HepG2 (cell line): Measurements from ENCODE around the gene SLC16A9. TPM values are rescaled to one million over a fixed set of nuclear protein-coding genes. Genes with fewer than 3 reads are reported as not detected.

Experiments used
- ATAC-seq: fragments of 200-7000 bp; cut with Tn5 transposase; 3 replicates; pipeline ENCODE4 v1.9.1; 2020; ENCODE audit warnings: mild to moderate bottlenecking, moderate library complexity
- BruUV-seq: library from RNA; stranded (reverse); fragments of 400-500 nt; replicated peaks from 2 replicates; lab custom pipeline; 2021; lab: Mats Ljungman, UMichigan
- CTCF ChIA-PET: fragments of 300-600 bp; formaldehyde crosslinking; extraction: SDS; loops from one replicate; lab custom pipeline; 2021; ENCODE audit warnings: low total read pairs, inconsistent platforms, low intra/inter-chr PET ratio; lab: Yijun Ruan, JAX
- POLR2A ChIA-PET: fragments of 350-600 bp; sonication (Branson Sonifier 250); formaldehyde crosslinking; loops from one replicate; lab custom pipeline; 2020; ENCODE audit warnings: antibody characterized with exemption, inconsistent platforms; lab: Yijun Ruan, JAX
- DNase-seq: peaks from one replicate; pipeline ENCODE4 v3.0.0-alpha.2; 2015; ENCODE audit warnings: low spot score
- FAIRE-seq: peaks from 3 replicates; lab custom pipeline; 2011; peaks lifted over from hg19 to GRCh38; lab: Jason Lieb, UNC
- H2AFZ ChIP-seq: one replicate; pipeline ENCODE4 v1.6.1; 2011; ENCODE audit warnings: low read length, inconsistent platforms
- H3K27ac ChIP-seq: fragments of 300-600 bp; 3 replicates; pipeline ENCODE4 v1.8.0; 2011; ENCODE audit warnings: mixed run types, mild to moderate bottlenecking, mixed read lengths, low read length, inconsistent platforms; ENCODE audit not compliant: insufficient read depth; ENCODE audit errors: extremely low read length
- H3K27me3 ChIP-seq, 2 experiments: fragments of 200-600 bp in 1 of 2; 2 replicates in 1 of 2; 3 replicates in 1 of 2; pipeline versions ENCODE4 v1.6.0 to v1.8.0; 2011; ENCODE audit warnings: low read length in 2 of 2, mild to moderate bottlenecking in 2 of 2, moderate library complexity in 2 of 2, inconsistent platforms in 1 of 2; ENCODE audit not compliant: insufficient read depth in 2 of 2, control insufficient read depth in 1 of 2
- H3K36me3 ChIP-seq, 2 experiments: fragments of 200-600 bp in 1 of 2; replicated peaks in 1 of 2; 2 replicates in 1 of 2; 3 replicates in 1 of 2; pipeline versions ENCODE4 v1.5.1 to v1.8.0; 2011; ENCODE audit warnings: low read length in 2 of 2, inconsistent platforms in 1 of 2; ENCODE audit not compliant: insufficient read depth in 2 of 2, control insufficient read depth in 1 of 2
- H3K4me1 ChIP-seq: 2 replicates; pipeline ENCODE4 v1.5.1; 2012; ENCODE audit warnings: low read length, inconsistent platforms; ENCODE audit not compliant: insufficient read depth
- H3K4me2 ChIP-seq: 2 replicates; pipeline ENCODE4 v1.6.0; 2011; ENCODE audit warnings: low read depth, low read length, inconsistent platforms
- H3K4me3 ChIP-seq, 3 experiments: fragments of 200-600 bp in 1 of 3; sonication (generic), shearing (Covaris generic) in 1 of 3; replicated peaks in 1 of 3; 2 replicates each; pipeline ENCODE4 v1.5.1; 2011 to 2016; ENCODE audit warnings: low read length in 3 of 3, inconsistent platforms in 2 of 3, low read depth in 2 of 3, mild to moderate bottlenecking in 2 of 3, control low read depth in 1 of 3, mixed read lengths in 1 of 3; ENCODE audit not compliant: insufficient read depth in 1 of 3
- H3K79me2 ChIP-seq: one replicate; pipeline ENCODE4 v1.6.1; 2011; ENCODE audit warnings: low read length, inconsistent platforms; ENCODE audit not compliant: insufficient read depth
- H3K9ac ChIP-seq: 2 replicates; pipeline ENCODE4 v1.6.0; 2011; ENCODE audit warnings: mild to moderate bottlenecking, low read depth, low read length, inconsistent platforms; ENCODE audit not compliant: insufficient read depth
- H3K9me3 ChIP-seq: 2 replicates; pipeline ENCODE4 v1.5.1; 2012; ENCODE audit warnings: mild to moderate bottlenecking, low read length
- H4K20me1 ChIP-seq: 2 replicates; pipeline ENCODE4 v1.6.0; 2011; ENCODE audit warnings: inconsistent platforms, mild to moderate bottlenecking, low read length, moderate library complexity; ENCODE audit not compliant: insufficient read depth
- ATM ChIP-seq: fragments of 450-650 bp; IDR thresholded peaks from 2 replicates; pipeline ENCODE4 v1.7.1; 2017; ENCODE audit warnings: mild to moderate bottlenecking, borderline replicate concordance
- HMGA1 ChIP-seq: sonication (generic); formaldehyde crosslinking; conservative IDR thresholded peaks from 2 replicates; pipeline ENCODE4 v1.4.0; 2020; ENCODE audit warnings: missing genetic modification reagents
- JDP2 ChIP-seq: sonication (generic); formaldehyde crosslinking; IDR thresholded peaks from 2 replicates; pipeline ENCODE4 v1.8.1; 2022; ENCODE audit warnings: missing genetic modification reagents, borderline replicate concordance
- MATR3 ChIP-seq: sonication (generic); formaldehyde crosslinking; IDR thresholded peaks from 2 replicates; pipeline ENCODE4 v1.4.0; 2020; ENCODE audit warnings: missing genetic modification reagents
- MTF2 ChIP-seq: sonication (generic); formaldehyde crosslinking; IDR thresholded peaks from 2 replicates; pipeline ENCODE4 v1.5.0; 2020; ENCODE audit warnings: missing genetic modification reagents, borderline replicate concordance
- REL ChIP-seq: sonication (generic); formaldehyde crosslinking; conservative IDR thresholded peaks from 2 replicates; pipeline ENCODE4 v1.8.0; 2022; ENCODE audit warnings: mild to moderate bottlenecking, missing genetic modification reagents, moderate library complexity
- RFXAP ChIP-seq: sonication (generic); formaldehyde crosslinking; IDR thresholded peaks from 2 replicates; pipeline ENCODE4 v1.4.0; 2020; ENCODE audit warnings: missing genetic modification reagents, borderline replicate concordance
- ZBTB7A ChIP-seq: sonication (generic); formaldehyde crosslinking; IDR thresholded peaks from 2 replicates; pipeline ENCODE4 v1.8.0; 2022; ENCODE audit warnings: mild to moderate bottlenecking, missing genetic modification reagents
- ZNF20 ChIP-seq: sonication (generic); formaldehyde crosslinking; IDR thresholded peaks from 2 replicates; pipeline ENCODE4 v1.4.0; 2020; ENCODE audit warnings: mild to moderate bottlenecking, moderate library complexity, missing genetic modification reagents
- ZNF557 ChIP-seq: sonication (generic); formaldehyde crosslinking; IDR thresholded peaks from 2 replicates; pipeline ENCODE4 v1.4.0; 2020; ENCODE audit warnings: missing genetic modification reagents
- ZNF746 ChIP-seq: sonication (generic); formaldehyde crosslinking; IDR thresholded peaks from 2 replicates; pipeline ENCODE4 v1.8.0; 2022; ENCODE audit warnings: mild to moderate bottlenecking, missing genetic modification reagents
- in situ Hi-C: cut with HindIII; loops from 2 replicates; pipeline ENCODE4 v1.10.0; 2017; ENCODE audit warnings: low pct_unique_long_range_greater_than_20kb; ENCODE audit not compliant: extremely low pct_ligation_motif_present
- intact Hi-C: fragments of 100-400 bp; cut with micrococcal nuclease; formaldehyde crosslinking; loops from one replicate; pipeline ENCODE4 v1.10.0; 2022; ENCODE audit not compliant: unreplicated experiment
- polyA plus RNA-seq, 8 experiments: library from polyadenylated mRNA; depleted of rRNA in 3 of 8; stranded (reverse) in 7 of 8; unstranded in 1 of 8; fragments of >200 nt; fragmentation: Illumina TruSeq in 4 of 8; extraction: Trizol in 4 of 8; gene quantifications; 2 replicates each; pipeline versions ENCODE4 v1.2.1 to v1.2.3, GENCODE V29; 2011 to 2016; ENCODE audit warnings: low read depth in 4 of 8, missing spikeins in 1 of 8, mixed read lengths in 1 of 8; ENCODE audit not compliant: insufficient read depth in 1 of 8
- total RNA-seq, 5 experiments: library from RNA; depleted of rRNA; stranded (reverse); fragments of >200 nt; fragmentation: Illumina TruSeq; extraction: Trizol; gene quantifications; 2 replicates each; pipeline ENCODE4 v1.2.3, GENCODE V29; 2016; ENCODE audit warnings: low read depth in 1 of 5
- TF ChIP-seq, protein P1 (sequence below): sonication (generic); formaldehyde crosslinking; IDR thresholded peaks from 2 replicates; pipeline ENCODE4 v1.8.0; 2022; ENCODE audit warnings: mild to moderate bottlenecking, missing genetic modification reagents, moderate library complexity
- TF ChIP-seq, protein P2 (sequence below): sonication (generic); formaldehyde crosslinking; conservative IDR thresholded peaks from 2 replicates; pipeline ENCODE4 v1.8.0; 2022; ENCODE audit warnings: missing genetic modification reagents
- TF ChIP-seq, protein P3 (sequence below): sonication (generic); formaldehyde crosslinking; IDR thresholded peaks from 2 replicates; pipeline ENCODE4 v1.8.0; 2022; ENCODE audit warnings: missing genetic modification reagents, mild to moderate bottlenecking, borderline replicate concordance
- TF ChIP-seq, protein P4 (sequence below): sonication (generic); formaldehyde crosslinking; IDR thresholded peaks from 2 replicates; pipeline ENCODE4 v1.5.0; 2020; ENCODE audit warnings: mild to moderate bottlenecking, low read depth, missing genetic modification reagents, borderline replicate concordance
- TF ChIP-seq, protein P5 (sequence below): IDR thresholded peaks from 2 replicates; pipeline ENCODE4 v1.4.0; 2020; ENCODE audit warnings: mild to moderate bottlenecking, missing genetic modification reagents

The SLC16A9 gene
- total and polyA plus RNA-seq, 2 of the 13 experiments (the other 11 are each of a cell fraction or from before 2014, with no cell fraction given), result 0.01 to 0.09 TPM

DNA sequence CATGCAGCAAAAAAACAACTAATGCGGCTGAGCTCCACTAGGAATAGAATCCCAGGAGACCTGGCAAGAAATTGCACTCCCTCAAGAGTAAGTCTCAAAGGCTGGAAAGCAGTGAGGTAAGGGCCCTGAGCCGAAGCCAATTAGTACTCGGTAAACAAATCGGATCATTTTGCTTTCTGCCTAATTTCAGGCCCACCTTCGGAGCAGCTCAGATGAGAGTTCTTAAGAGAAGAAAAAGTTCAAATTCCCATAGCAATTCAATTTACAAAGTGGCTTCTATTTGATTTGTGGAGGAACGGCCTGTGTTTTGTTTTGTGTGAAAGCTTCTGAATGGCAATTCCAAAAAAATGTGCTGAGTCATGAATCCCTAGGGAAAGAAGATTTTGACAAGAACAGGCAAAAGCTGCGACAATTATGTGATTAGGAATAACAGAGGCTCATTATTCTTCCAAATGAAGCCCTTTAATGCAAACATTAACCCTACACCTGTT, 60.9 kb downstream of the SLC16A9 start (continued):
- TF ChIP-seq, protein P1, sequence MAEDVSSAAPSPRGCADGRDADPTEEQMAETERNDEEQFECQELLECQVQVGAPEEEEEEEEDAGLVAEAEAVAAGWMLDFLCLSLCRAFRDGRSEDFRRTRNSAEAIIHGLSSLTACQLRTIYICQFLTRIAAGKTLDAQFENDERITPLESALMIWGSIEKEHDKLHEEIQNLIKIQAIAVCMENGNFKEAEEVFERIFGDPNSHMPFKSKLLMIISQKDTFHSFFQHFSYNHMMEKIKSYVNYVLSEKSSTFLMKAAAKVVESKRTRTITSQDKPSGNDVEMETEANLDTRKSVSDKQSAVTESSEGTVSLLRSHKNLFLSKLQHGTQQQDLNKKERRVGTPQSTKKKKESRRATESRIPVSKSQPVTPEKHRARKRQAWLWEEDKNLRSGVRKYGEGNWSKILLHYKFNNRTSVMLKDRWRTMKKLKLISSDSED, result no peak
- TF ChIP-seq ZNF746 (CRISPR knock-in tag) (no peak), JDP2 (CRISPR knock-in tag) (no peak)
- TF ChIP-seq, protein P2, sequence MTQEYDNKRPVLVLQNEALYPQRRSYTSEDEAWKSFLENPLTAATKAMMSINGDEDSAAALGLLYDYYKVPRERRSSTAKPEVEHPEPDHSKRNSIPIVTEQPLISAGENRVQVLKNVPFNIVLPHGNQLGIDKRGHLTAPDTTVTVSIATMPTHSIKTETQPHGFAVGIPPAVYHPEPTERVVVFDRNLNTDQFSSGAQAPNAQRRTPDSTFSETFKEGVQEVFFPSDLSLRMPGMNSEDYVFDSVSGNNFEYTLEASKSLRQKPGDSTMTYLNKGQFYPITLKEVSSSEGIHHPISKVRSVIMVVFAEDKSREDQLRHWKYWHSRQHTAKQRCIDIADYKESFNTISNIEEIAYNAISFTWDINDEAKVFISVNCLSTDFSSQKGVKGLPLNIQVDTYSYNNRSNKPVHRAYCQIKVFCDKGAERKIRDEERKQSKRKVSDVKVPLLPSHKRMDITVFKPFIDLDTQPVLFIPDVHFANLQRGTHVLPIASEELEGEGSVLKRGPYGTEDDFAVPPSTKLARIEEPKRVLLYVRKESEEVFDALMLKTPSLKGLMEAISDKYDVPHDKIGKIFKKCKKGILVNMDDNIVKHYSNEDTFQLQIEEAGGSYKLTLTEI, result no peak
- TF ChIP-seq, protein P3, sequence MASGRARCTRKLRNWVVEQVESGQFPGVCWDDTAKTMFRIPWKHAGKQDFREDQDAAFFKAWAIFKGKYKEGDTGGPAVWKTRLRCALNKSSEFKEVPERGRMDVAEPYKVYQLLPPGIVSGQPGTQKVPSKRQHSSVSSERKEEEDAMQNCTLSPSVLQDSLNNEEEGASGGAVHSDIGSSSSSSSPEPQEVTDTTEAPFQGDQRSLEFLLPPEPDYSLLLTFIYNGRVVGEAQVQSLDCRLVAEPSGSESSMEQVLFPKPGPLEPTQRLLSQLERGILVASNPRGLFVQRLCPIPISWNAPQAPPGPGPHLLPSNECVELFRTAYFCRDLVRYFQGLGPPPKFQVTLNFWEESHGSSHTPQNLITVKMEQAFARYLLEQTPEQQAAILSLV (CRISPR knock-in tag), result no peak

DNA sequence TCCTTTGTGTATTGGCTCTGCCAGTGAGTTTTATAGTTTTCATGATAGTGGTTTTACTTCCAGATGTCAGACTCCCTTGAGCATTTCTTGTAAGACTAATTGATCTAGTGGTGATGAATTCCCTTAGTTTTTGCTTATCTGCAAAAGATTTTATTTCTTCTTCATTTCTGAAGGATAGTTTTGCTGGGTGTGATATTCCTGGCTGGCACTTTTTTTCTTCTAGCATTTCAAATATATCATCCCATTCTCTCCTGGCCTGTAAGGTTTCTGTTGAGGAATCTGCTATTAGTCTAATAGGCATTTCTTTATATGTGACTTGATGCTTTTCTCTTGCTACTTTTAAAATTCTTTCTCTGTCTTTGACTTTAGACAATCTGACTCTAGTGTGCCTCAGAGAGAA, 64.8 kb downstream of the SLC16A9 start:
- Histone ChIP-seq H3K9ac (no peak overlapping the region), H3K79me2 (no peaks in the 10 kb centered on the region), H3K4me2 (no peak overlapping the region), H3K4me3 (no peak overlapping the region), H3K36me3 (no peaks in the 10 kb centered on the region), H4K20me1 (no peaks in the 10 kb centered on the region), H3K27ac (no peak overlapping the region), H2AFZ (no peak overlapping the region), H3K4me1 (no peaks in the 10 kb centered on the region), H3K27me3 (no peaks in the 10 kb centered on the region), H3K9me3 (peaks cover 17% of the 10 kb centered on the region; the same call in 1 of the 2 replicates)
- ATAC-seq (no peak), FAIRE-seq (no peak), DNase-seq (no peak)
- BruUV-seq, result no TSS peak
- in situ Hi-C loops (no loop called here), intact Hi-C loops (no loop called here)
- CTCF ChIA-PET, result no interaction called here
- POLR2A ChIA-PET, result no interaction called here
- TF ChIP-seq REL (CRISPR knock-in tag) (no peak), MATR3 (no peak), ZNF20 (CRISPR knock-in tag) (no peak), ZNF557 (CRISPR knock-in tag) (no peak), MTF2 (no peak), HMGA1 (CRISPR knock-in tag) (no peak), RFXAP (CRISPR knock-in tag) (no peak), ATM (no peak), ZBTB7A (no peak)
- TF ChIP-seq, protein P4, sequence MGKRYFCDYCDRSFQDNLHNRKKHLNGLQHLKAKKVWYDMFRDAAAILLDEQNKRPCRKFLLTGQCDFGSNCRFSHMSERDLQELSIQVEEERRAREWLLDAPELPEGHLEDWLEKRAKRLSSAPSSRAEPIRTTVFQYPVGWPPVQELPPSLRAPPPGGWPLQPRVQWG (CRISPR knock-in tag), result no peak
- TF ChIP-seq, protein P5, sequence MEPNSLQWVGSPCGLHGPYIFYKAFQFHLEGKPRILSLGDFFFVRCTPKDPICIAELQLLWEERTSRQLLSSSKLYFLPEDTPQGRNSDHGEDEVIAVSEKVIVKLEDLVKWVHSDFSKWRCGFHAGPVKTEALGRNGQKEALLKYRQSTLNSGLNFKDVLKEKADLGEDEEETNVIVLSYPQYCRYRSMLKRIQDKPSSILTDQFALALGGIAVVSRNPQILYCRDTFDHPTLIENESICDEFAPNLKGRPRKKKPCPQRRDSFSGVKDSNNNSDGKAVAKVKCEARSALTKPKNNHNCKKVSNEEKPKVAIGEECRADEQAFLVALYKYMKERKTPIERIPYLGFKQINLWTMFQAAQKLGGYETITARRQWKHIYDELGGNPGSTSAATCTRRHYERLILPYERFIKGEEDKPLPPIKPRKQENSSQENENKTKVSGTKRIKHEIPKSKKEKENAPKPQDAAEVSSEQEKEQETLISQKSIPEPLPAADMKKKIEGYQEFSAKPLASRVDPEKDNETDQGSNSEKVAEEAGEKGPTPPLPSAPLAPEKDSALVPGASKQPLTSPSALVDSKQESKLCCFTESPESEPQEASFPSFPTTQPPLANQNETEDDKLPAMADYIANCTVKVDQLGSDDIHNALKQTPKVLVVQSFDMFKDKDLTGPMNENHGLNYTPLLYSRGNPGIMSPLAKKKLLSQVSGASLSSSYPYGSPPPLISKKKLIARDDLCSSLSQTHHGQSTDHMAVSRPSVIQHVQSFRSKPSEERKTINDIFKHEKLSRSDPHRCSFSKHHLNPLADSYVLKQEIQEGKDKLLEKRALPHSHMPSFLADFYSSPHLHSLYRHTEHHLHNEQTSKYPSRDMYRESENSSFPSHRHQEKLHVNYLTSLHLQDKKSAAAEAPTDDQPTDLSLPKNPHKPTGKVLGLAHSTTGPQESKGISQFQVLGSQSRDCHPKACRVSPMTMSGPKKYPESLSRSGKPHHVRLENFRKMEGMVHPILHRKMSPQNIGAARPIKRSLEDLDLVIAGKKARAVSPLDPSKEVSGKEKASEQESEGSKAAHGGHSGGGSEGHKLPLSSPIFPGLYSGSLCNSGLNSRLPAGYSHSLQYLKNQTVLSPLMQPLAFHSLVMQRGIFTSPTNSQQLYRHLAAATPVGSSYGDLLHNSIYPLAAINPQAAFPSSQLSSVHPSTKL, result no peak
